ENCODE measurements around the gene UBAP2.
"Not testable (repeated sequence)": the region's sequence is repeated elsewhere in the genome, so short reads cannot be mapped to it uniquely, and the experiment has no call there.

UBAP2 gene

GRCh38 chr9:33964086-33964768, 84.5 kb downstream of the UBAP2 start:
- DNase-seq: no peak

- DNase-seq: not testable (repeated sequence)
Measured at GRCh38 chr9:33962468-33962867, 86.2 kb downstream of the UBAP2 start.

- DNase-seq: no peak
Measured at GRCh38 chr9:33959725-33960124, 89.0 kb downstream of the UBAP2 start.

GRCh38 chr9:33956544-33956943, 92.1 kb downstream of the UBAP2 start:
- no peak for DNase-seq

- DNase-seq: no peak
Measured at GRCh38 chr9:33952066-33952465, 96.6 kb downstream of the UBAP2 start.

- no peak for DNase-seq
Measured at GRCh38 chr9:33950371-33950770, 98.3 kb downstream of the UBAP2 start.

- no peak for DNase-seq
Measured at GRCh38 chr9:33946779-33947535, 101.7 kb downstream of the UBAP2 start.

- no peak for DNase-seq
Measured at GRCh38 chr9:33943389-33943788, 105.3 kb downstream of the UBAP2 start.

- no peak for DNase-seq
Measured at GRCh38 chr9:33942471-33943083, 106.1 kb downstream of the UBAP2 start.

- no peak for DNase-seq
Measured at GRCh38 chr9:33939924-33940874, 108.5 kb downstream of the UBAP2 start.

- DNase-seq: no peak
Measured at GRCh38 chr9:33934188-33934878, 114.4 kb downstream of the UBAP2 start.

GRCh38 chr9:33932078-33932807, 116.4 kb downstream of the UBAP2 start:
- DNase-seq: no peak

GRCh38 chr9:33931326-33931725, 117.4 kb downstream of the UBAP2 start:
- no peak for DNase-seq

- no peak for DNase-seq
Measured at GRCh38 chr9:33927694-33928093, 121.0 kb downstream of the UBAP2 start.

GRCh38 chr9:33926746-33927485, 121.8 kb downstream of the UBAP2 start:
- DNase-seq: no peak

GRCh38 chr9:33924978-33925797, 123.5 kb downstream of the UBAP2 start:
- peak; percentile 10 for DNase-seq

- DNase-seq: no peak
Measured at GRCh38 chr9:33923998-33924701, 124.5 kb downstream of the UBAP2 start.

- DNase-seq: no peak
Measured at GRCh38 chr9:33923079-33923478, 125.6 kb downstream of the UBAP2 start.

Measured in NCI-H526 treated with DMSO at 0.1 percent for 48 hours (cell line).